Measurements from ENCODE around the gene FIBIN. TPM values are rescaled to one million over a fixed set of nuclear protein-coding genes. Genes with fewer than 3 reads are reported as not detected.

Gene FIBIN
- total RNA-seq, 1 experiment from 2014 or later, result not detected

- Histone ChIP-seq H4K8ac (replicated peaks; ENCODE audit: insufficient read length, low read depth, low read length) (no peak overlapping the region), H3K14ac (ENCODE audit: insufficient read depth, low read length) (no peak overlapping the region), H3K18ac (ENCODE audit: insufficient read length, low read depth, low read length) (no peak overlapping the region), H2BK15ac (ENCODE audit: low read depth, low read length) (no peak overlapping the region), H3K9me3 (ENCODE audit: control insufficient read depth, low read depth, low read length) (no peaks in the 10 kb centered on the region), H2BK120ac (ENCODE audit: low read depth, low read length, poor library complexity, severe bottlenecking) (no peak overlapping the region), H3T11ph (ENCODE audit: low read length) (no peak overlapping the region), H3K4me1 (ENCODE audit: insufficient read depth, low read length) (no peaks in the 10 kb centered on the region), H3K23ac (ENCODE audit: insufficient read length, low read depth, low read length) (no peak overlapping the region), H3K56ac (ENCODE audit: insufficient read length, low read depth, low read length) (no peak overlapping the region), H2BK12ac (ENCODE audit: insufficient read length, low read depth, low read length) (no peak overlapping the region), H3K23me2 (ENCODE audit: insufficient read length, low read depth, low read length, poor library complexity, severe bottlenecking) (no peaks in the 10 kb centered on the region), H4K20me1 (ENCODE audit: control insufficient read depth, insufficient read depth, insufficient read length) (no peaks in the 10 kb centered on the region), H3K9ac (ENCODE audit: extremely low read depth, insufficient read length, low read length) (no peak overlapping the region), H2AFZ (ENCODE audit: low read length) (no peak overlapping the region), H3K79me2 (ENCODE audit: insufficient read depth, low read length) (no peaks in the 10 kb centered on the region), H3K27ac (ENCODE audit: insufficient read length, low read depth, low read length) (no peak overlapping the region), H3K4ac (ENCODE audit: low read depth, low read length) (no peak overlapping the region), H3K79me1 (ENCODE audit: insufficient read depth, low read depth, low read length, poor library complexity, severe bottlenecking) (no peaks in the 10 kb centered on the region), H2BK20ac (ENCODE audit: low read depth, low read length, poor library complexity, severe bottlenecking) (no peak overlapping the region), H3K4me2 (ENCODE audit: insufficient read depth, insufficient read length, low read length) (no peak overlapping the region), H2BK5ac (ENCODE audit: insufficient read length, low read length) (no peak overlapping the region), H4K5ac (ENCODE audit: insufficient read length, low read depth, low read length) (no peak overlapping the region), H2AK5ac (ENCODE audit: insufficient read length, low read length) (no peak overlapping the region), H4K91ac (ENCODE audit: insufficient read length, low read depth, low read length) (no peak overlapping the region), H3K27me3 (ENCODE audit: insufficient read depth, low read length) (no peaks in the 10 kb centered on the region)
- DNase-seq, result no peak
- H3K27me3 Mint-ChIP-seq (ENCODE audit: low read depth), result no peaks in the 10 kb centered on the region
- H3K4me3 Mint-ChIP-seq, result no peak overlapping the region
- peaks cover 10 to 14% of the 10 kb centered on the region in 2 experiments for H3K9me3 Mint-ChIP-seq
- no CpG with 5 or more reads among the region's 2 CpGs for WGBS (ENCODE audit: extremely low coverage, insufficient read length, low lambda C conversion rate)
- H3K4me1 Mint-ChIP-seq, result peaks cover 2% of the 10 kb centered on the region in 2 experiments; a peak in 1 of 4 replicates
- H3K36me3 Mint-ChIP-seq (ENCODE audit: insufficient read depth in 1 of 3, low read depth in 3 of 3), result peaks cover 0 to 7% (median 2%) of the 10 kb centered on the region in 3 experiments; a peak in 3 of 7 replicates
- no peak for TF ChIP-seq CTCF (conservative IDR thresholded peaks at IDR 0.05)
- no peak overlapping the region for H3K27ac Mint-ChIP-seq
These were observed 18.9 kb upstream of the FIBIN start for GRCh38 chr11:26974996-26975395.
